ENCODE data around the gene LPIN1. TPM values are rescaled to one million over a fixed set of nuclear protein-coding genes. Genes with fewer than 3 reads are reported as not detected.

LPIN1 gene
- total and polyA plus RNA-seq, 8 donors, result 7.3 to 152 (median 18.2) TPM

- peaks cover 8 to 36% (median 23%) of the 10 kb centered on the region in 4 donors for H3K4me1 ChIP-seq
- TF ChIP-seq POLR2A (IDR thresholded peaks at IDR 0.05) (no peak), CTCF (IDR thresholded peaks at IDR 0.05) (no peak), EP300 (IDR thresholded peaks at IDR 0.05) (no peak), POLR2AphosphoS5 (IDR thresholded peaks at IDR 0.05) (no peak)
- no peak overlapping the region for H3K27ac ChIP-seq
- DNase-seq, result no peak
- no peak overlapping the region for H3K4me3 ChIP-seq
- no peaks in the 10 kb centered on the region for H3K27me3 ChIP-seq
- peaks cover 27 to 85% (median 72%) of the 10 kb centered on the region in 4 donors for H3K36me3 ChIP-seq
- intact Hi-C loops (cut with DNase I; ENCODE audit: low total_unique reads), result no loop called here
- no peaks in the 10 kb centered on the region for H3K9me3 ChIP-seq
- WGBS, 5 donors, result 97 to 98% (median 97%) methylated on average over 3 of the region's 3 CpGs
Observed at GRCh38 chr2:11781602-11782001, 35.2 kb downstream of the LPIN1 start.

- WGBS, 5 donors, result 85 to 94% (median 90%) methylated on average over 9 to 10 of the region's 10 CpGs
- Histone ChIP-seq H3K27ac (no peak overlapping the region), H3K4me1 (peaks cover 0 to 11% (median 5%) of the 10 kb centered on the region in 4 donors), H3K27me3 (no peaks in the 10 kb centered on the region), H3K9me3 (no peaks in the 10 kb centered on the region), H3K4me3 (no peak overlapping the region), H3K36me3 (peaks cover 52 to 99% (median 98%) of the 10 kb centered on the region in 4 donors)
- intact Hi-C loops (cut with DNase I; ENCODE audit: low total_unique reads), result no loop called here
- no peak for DNase-seq
- TF ChIP-seq POLR2A (IDR thresholded peaks at IDR 0.05) (no peak), CTCF (IDR thresholded peaks at IDR 0.05) (no peak), EP300 (IDR thresholded peaks at IDR 0.05) (no peak), POLR2AphosphoS5 (IDR thresholded peaks at IDR 0.05) (no peak)
Observed at GRCh38 chr2:11784280-11784679, 37.8 kb downstream of the LPIN1 start.

GRCh38 chr2:11784747-11785610 lies 38.5 kb downstream of the LPIN1 start:
- Histone ChIP-seq H3K27ac (no peak overlapping the region), H3K36me3 (peaks cover 59 to 100% (median 98%) of the 10 kb centered on the region in 4 donors), H3K4me1 (peaks cover 0 to 9% (median 3%) of the 10 kb centered on the region in 4 donors), H3K4me3 (peak overlapping the region; percentile 18 to 37 (median 32)), H3K27me3 (no peaks in the 10 kb centered on the region), H3K9me3 (no peaks in the 10 kb centered on the region)
- intact Hi-C loops (cut with DNase I; ENCODE audit: low total_unique reads), result no loop called here
- peak; percentile 47 to 81 for DNase-seq
- 29 to 44% (median 39%) methylated on average over 40 to 50 of the region's 50 CpGs for WGBS, 5 donors
- TF ChIP-seq CTCF (IDR thresholded peaks at IDR 0.05) (peak in 5 of 7 experiments; percentile 69 to 93 (median 90)), POLR2AphosphoS5 (IDR thresholded peaks at IDR 0.05) (no peak)

- 91 to 97% (median 94%) methylated on average over 9 of the region's 9 CpGs for WGBS, 5 donors
- TF ChIP-seq CTCF (IDR thresholded peaks at IDR 0.05) (no peak), POLR2A (IDR thresholded peaks at IDR 0.05) (no peak), EP300 (IDR thresholded peaks at IDR 0.05) (no peak), POLR2AphosphoS5 (IDR thresholded peaks at IDR 0.05) (no peak)
- intact Hi-C loops (cut with DNase I; ENCODE audit: low total_unique reads), result no loop called here
- Histone ChIP-seq H3K36me3 (peaks cover 61 to 100% (median 98%) of the 10 kb centered on the region in 4 donors), H3K27ac (no peak overlapping the region), H3K4me1 (peaks cover 0 to 9% (median 3%) of the 10 kb centered on the region in 4 donors), H3K27me3 (no peaks in the 10 kb centered on the region), H3K4me3 (no peak overlapping the region), H3K9me3 (no peaks in the 10 kb centered on the region)
- no peak for DNase-seq
Observed at GRCh38 chr2:11785611-11785940, 39.1 kb downstream of the LPIN1 start.
